Kidney glomerular epithelial cell (primary cell): ENCODE measurements around the gene TMEM135.
A peak's percentile ranks its signal among the peaks of the same experiment; 100 is the strongest.

Experiments
- DNase-seq: peaks from one replicate; lab custom pipeline; 2025; lab: John Stamatoyannopoulos, UW

TMEM135 gene

GRCh38 chr11:87301785-87302540, 264.2 kb downstream of the TMEM135 start:
- DNase-seq: no peak

- DNase-seq: no peak
These were observed 266.7 kb downstream of the TMEM135 start for GRCh38 chr11:87304412-87304811.

- DNase-seq: no peak
These were observed 268.6 kb downstream of the TMEM135 start for GRCh38 chr11:87306262-87306851.

- DNase-seq: no peak
These were observed 269.4 kb downstream of the TMEM135 start for GRCh38 chr11:87307101-87307500.

GRCh38 chr11:87315229-87315628, 277.5 kb downstream of the TMEM135 start:
- DNase-seq: no peak

- no peak for DNase-seq
These were observed 278.8 kb downstream of the TMEM135 start for GRCh38 chr11:87316491-87316890.

GRCh38 chr11:87317441-87317840, 279.7 kb downstream of the TMEM135 start:
- DNase-seq: no peak

GRCh38 chr11:87320123-87320522, 282.4 kb downstream of the TMEM135 start:
- no peak for DNase-seq

GRCh38 chr11:87322568-87322967, 284.8 kb downstream of the TMEM135 start:
- no peak for DNase-seq

GRCh38 chr11:87323899-87324298, 286.2 kb downstream of the TMEM135 start:
- DNase-seq: no peak

GRCh38 chr11:87324817-87325489, 287.2 kb downstream of the TMEM135 start:
- no peak for DNase-seq

- no peak for DNase-seq
These were observed 287.7 kb downstream of the TMEM135 start for GRCh38 chr11:87325490-87325872.

- DNase-seq: no peak
These were observed 288.9 kb downstream of the TMEM135 start for GRCh38 chr11:87326594-87326993.

GRCh38 chr11:87329172-87329571, 291.4 kb downstream of the TMEM135 start:
- no peak for DNase-seq

GRCh38 chr11:87330187-87330601, 292.5 kb downstream of the TMEM135 start:
- no peak for DNase-seq

GRCh38 chr11:87331273-87331672, 293.5 kb downstream of the TMEM135 start:
- DNase-seq: no peak

GRCh38 chr11:87338046-87338639, 300.4 kb downstream of the TMEM135 start:
- no peak for DNase-seq

- no peak for DNase-seq
These were observed 301.7 kb downstream of the TMEM135 start for GRCh38 chr11:87339416-87339815.

- DNase-seq: no peak
These were observed 309.7 kb downstream of the TMEM135 start for GRCh38 chr11:87347441-87347840.

GRCh38 chr11:87347854-87348253, 310.1 kb downstream of the TMEM135 start:
- DNase-seq: no peak

GRCh38 chr11:87351676-87352075, 313.9 kb downstream of the TMEM135 start:
- no peak for DNase-seq

GRCh38 chr11:87352759-87353707, 315.3 kb downstream of the TMEM135 start:
- DNase-seq: peak; percentile 73
